Inferior parietal cortex (tissue), 1 donor: ENCODE data around the gene RMC1.
"Not testable (repeated sequence)": the region's sequence is repeated elsewhere in the genome, so short reads cannot be mapped to it uniquely, and the experiment has no call there.

ENCODE experiments used
- DNase-seq: peaks from one replicate; pipeline ENCODE4 v3.0.0-alpha.2; 2016; ENCODE audit errors: extremely low spot score

Gene RMC1

GRCh38 chr18:23531912-23532311 lies 28.6 kb downstream of the RMC1 start:
- no peak for DNase-seq

- DNase-seq: no peak
Measured at GRCh38 chr18:23532848-23533247, 29.5 kb downstream of the RMC1 start.

- no peak for DNase-seq
Measured at GRCh38 chr18:23534276-23534675, 31.0 kb downstream of the RMC1 start.

GRCh38 chr18:23536204-23536603 lies 32.9 kb downstream of the RMC1 start:
- no peak for DNase-seq

- no peak for DNase-seq
Measured at GRCh38 chr18:23537274-23537673, 34.0 kb downstream of the RMC1 start.

GRCh38 chr18:23538001-23538400 lies 34.7 kb downstream of the RMC1 start:
- DNase-seq: no peak

GRCh38 chr18:23538870-23539269 lies 35.6 kb downstream of the RMC1 start:
- no peak for DNase-seq

- no peak for DNase-seq
Measured at GRCh38 chr18:23539296-23539695, 36.0 kb downstream of the RMC1 start.

GRCh38 chr18:23539911-23540525 lies 36.7 kb downstream of the RMC1 start:
- no peak for DNase-seq

GRCh38 chr18:23540867-23541266 lies 37.6 kb downstream of the RMC1 start:
- DNase-seq: peak; percentile 57

GRCh38 chr18:23541349-23542093 lies 38.2 kb downstream of the RMC1 start:
- no peak for DNase-seq

GRCh38 chr18:23542461-23542860 lies 39.1 kb downstream of the RMC1 start:
- DNase-seq: no peak

- no peak for DNase-seq
Measured at GRCh38 chr18:23545247-23545789, 42.0 kb downstream of the RMC1 start.

GRCh38 chr18:23547306-23547705 lies 44.0 kb downstream of the RMC1 start:
- no peak for DNase-seq

GRCh38 chr18:23547846-23548245 lies 44.5 kb downstream of the RMC1 start:
- DNase-seq: no peak

GRCh38 chr18:23548275-23548674 lies 45.0 kb downstream of the RMC1 start:
- no peak for DNase-seq

- DNase-seq: no peak
Measured at GRCh38 chr18:23548719-23549118, 45.4 kb downstream of the RMC1 start.

- DNase-seq: no peak
Measured at GRCh38 chr18:23550898-23551297, 47.6 kb downstream of the RMC1 start.

GRCh38 chr18:23551978-23552377 lies 48.7 kb downstream of the RMC1 start:
- DNase-seq: no peak

GRCh38 chr18:23552505-23552904 lies 49.2 kb downstream of the RMC1 start:
- no peak for DNase-seq

GRCh38 chr18:23553887-23554286 lies 50.6 kb downstream of the RMC1 start:
- DNase-seq: no peak

GRCh38 chr18:23556145-23556780 lies 53.0 kb downstream of the RMC1 start:
- no peak for DNase-seq

GRCh38 chr18:23557511-23557910 lies 54.2 kb downstream of the RMC1 start:
- not testable (repeated sequence) for DNase-seq
